ENCODE results near the gene UBIAD1.
A peak's percentile ranks its signal among the peaks of the same experiment; 100 is the strongest.

UBIAD1 gene

DNA sequence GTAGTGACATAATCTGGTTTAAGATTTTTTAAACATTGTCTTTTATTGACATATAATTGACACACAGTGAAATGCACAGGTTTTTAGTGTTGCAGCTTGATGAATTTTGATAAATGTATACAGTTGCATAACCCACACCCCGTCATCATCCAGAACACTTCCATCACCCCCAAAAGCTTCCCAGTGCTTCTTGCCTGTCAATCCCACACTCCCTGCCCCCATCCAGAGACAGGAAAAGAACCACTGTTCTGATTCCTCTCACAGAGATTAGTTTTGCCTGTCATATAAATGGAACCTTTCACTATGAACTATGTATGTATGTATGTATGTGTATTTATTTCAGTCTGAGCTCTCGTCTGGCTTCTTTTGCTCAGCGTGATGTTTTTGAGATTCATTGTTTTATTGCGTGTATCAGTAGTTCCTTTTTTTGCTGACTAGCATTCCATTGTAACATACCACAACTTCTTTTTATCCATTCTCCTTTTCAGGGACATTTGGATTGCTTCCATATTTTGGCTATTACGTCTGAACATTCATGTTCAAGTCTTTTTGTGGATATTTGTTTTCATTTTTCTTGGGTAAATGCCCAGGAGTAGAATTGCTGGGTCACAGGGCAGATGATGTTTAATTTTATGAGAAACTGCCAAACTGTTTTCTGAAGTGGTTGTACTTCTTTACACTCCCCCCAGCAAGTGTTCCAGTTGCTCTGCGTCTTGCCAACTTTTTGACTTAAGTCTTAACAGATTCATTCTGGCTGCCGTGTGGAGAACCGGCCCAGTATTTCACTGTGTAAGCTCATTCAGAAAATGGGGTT, 8.7 kb downstream of the UBIAD1 start:
- no peak overlapping the region for H3K4me3 ChIP-seq (ENCODE audit: low read depth in 1 of 2, low read length in 1 of 2)
- peaks cover 18 to 22% of the 10 kb centered on the region in 2 experiments for H3K4me1 ChIP-seq (ENCODE audit: control insufficient read depth in 1 of 2, insufficient read depth in 1 of 2, low read depth in 1 of 2, low read length in 1 of 2)
- H3K27ac ChIP-seq: peak overlapping the region; percentile 74
- TF ChIP-seq, protein P1, sequence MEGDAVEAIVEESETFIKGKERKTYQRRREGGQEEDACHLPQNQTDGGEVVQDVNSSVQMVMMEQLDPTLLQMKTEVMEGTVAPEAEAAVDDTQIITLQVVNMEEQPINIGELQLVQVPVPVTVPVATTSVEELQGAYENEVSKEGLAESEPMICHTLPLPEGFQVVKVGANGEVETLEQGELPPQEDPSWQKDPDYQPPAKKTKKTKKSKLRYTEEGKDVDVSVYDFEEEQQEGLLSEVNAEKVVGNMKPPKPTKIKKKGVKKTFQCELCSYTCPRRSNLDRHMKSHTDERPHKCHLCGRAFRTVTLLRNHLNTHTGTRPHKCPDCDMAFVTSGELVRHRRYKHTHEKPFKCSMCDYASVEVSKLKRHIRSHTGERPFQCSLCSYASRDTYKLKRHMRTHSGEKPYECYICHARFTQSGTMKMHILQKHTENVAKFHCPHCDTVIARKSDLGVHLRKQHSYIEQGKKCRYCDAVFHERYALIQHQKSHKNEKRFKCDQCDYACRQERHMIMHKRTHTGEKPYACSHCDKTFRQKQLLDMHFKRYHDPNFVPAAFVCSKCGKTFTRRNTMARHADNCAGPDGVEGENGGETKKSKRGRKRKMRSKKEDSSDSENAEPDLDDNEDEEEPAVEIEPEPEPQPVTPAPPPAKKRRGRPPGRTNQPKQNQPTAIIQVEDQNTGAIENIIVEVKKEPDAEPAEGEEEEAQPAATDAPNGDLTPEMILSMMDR (IDR thresholded peaks at IDR 0.05): no peak
- H3K36me3 ChIP-seq: peaks cover 16% of the 10 kb centered on the region
- H3K27me3 ChIP-seq: no peaks in the 10 kb centered on the region
- no peaks in the 10 kb centered on the region for H3K9me3 ChIP-seq

DNA sequence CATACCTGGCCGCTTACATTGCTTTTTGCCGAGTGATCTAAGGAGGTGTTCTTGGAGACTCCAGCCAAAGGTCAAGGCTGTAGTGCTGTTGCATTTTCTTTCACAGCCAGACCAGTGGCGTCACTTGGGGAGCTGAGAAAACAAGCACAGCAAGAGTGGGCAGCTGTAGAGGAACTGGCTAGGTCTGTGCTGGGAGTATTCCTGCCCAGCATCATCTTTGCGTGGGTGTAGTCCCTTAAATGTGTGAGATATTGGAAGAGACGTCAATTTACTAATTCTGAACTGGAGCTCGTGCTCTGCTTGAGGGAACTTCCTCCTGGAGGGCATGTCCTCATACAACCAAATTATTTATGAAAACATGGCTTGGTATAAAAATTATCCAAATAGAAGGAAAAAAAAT, 10.2 kb downstream of the UBIAD1 start:
- Histone ChIP-seq H3K27ac (no peak overlapping the region), H3K9me3 (no peaks in the 10 kb centered on the region), H3K4me1 (ENCODE audit: control insufficient read depth in 1 of 2, insufficient read depth in 1 of 2, low read depth in 1 of 2, low read length in 1 of 2) (peaks cover 18 to 22% of the 10 kb centered on the region in 2 experiments), H3K27me3 (no peaks in the 10 kb centered on the region), H3K36me3 (peaks cover 23% of the 10 kb centered on the region), H3K4me3 (ENCODE audit: low read depth in 1 of 2, low read length in 1 of 2) (no peak overlapping the region)
- TF ChIP-seq, protein P1 (IDR thresholded peaks at IDR 0.05): no peak

DNA sequence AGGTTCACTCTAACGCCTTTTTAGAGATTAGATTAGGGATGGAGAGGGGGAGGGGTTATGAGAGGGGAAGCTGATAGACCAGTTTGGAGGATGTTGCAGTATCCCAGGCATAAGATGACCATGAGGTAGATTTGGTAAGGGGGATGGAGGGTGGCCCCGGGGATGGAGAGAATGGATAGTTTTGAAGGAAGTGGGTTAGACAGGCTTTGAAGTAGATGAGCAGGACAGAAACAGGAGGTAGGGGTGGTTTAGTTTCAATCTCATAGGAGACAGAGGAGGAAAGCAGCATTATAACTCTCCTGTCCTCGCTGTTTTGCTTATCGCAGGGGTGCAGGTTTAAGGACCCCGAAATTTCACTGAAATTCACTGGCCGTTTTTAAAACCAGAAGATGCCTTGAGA, 11.8 kb downstream of the UBIAD1 start:
- H3K36me3 ChIP-seq: peaks cover 26% of the 10 kb centered on the region
- H3K4me1 ChIP-seq (ENCODE audit: control insufficient read depth in 1 of 2, insufficient read depth in 1 of 2, low read depth in 1 of 2, low read length in 1 of 2): peaks cover 18 to 22% of the 10 kb centered on the region in 2 experiments

DNA sequence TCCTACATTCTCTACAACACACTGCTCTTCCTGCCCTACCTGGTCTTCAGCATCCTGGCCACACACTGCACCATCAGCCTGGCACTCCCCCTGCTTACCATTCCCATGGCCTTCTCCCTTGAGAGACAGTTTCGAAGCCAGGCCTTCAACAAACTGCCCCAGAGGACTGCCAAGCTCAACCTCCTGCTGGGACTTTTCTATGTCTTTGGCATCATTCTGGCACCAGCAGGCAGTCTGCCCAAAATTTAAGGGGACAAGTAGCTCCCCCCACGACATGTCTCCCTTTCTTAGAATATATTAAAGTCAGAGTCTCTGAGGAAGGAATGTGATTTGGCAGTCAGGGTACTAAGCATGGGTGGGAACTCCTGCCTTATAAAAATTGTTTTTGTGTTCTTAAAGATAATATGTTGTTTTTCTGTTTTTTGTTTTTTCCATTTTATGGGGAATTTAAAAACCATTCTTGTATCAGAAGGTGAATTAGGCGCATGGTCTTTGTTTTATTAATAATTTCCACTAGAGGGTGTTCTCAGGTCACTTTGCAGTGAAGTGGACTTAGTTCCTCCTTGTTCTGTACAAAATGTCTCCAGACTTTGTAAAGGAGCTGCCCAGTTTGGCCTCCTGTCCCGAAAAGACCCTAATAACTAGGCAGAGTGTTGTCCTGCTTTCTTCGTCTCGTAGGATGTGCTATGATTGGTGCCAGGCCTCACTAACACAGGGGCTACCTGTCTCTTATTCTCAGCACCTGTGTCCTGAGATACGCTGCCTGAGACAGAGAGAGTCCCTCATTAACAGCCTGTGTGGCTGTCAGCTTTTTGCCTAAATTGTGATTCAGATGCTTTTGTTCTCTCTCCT, 13.1 kb downstream of the UBIAD1 start:
- Histone ChIP-seq H3K9me3 (no peaks in the 10 kb centered on the region), H3K36me3 (peaks cover 39% of the 10 kb centered on the region), H3K27me3 (no peaks in the 10 kb centered on the region), H3K4me1 (ENCODE audit: control insufficient read depth in 1 of 2, insufficient read depth in 1 of 2, low read depth in 1 of 2, low read length in 1 of 2) (peaks cover 9 to 10% of the 10 kb centered on the region in 2 experiments), H3K4me3 (ENCODE audit: low read depth in 1 of 2, low read length in 1 of 2) (no peak overlapping the region), H3K27ac (no peak overlapping the region)
- TF ChIP-seq, protein P1 (IDR thresholded peaks at IDR 0.05): no peak

More for the DNA sequence above, 11.8 kb downstream of the UBIAD1 start:
- Histone ChIP-seq H3K4me3 (ENCODE audit: low read depth in 1 of 2, low read length in 1 of 2) (no peak overlapping the region), H3K27ac (no peak overlapping the region), H3K9me3 (no peaks in the 10 kb centered on the region), H3K27me3 (no peaks in the 10 kb centered on the region)
- TF ChIP-seq, protein P1 (IDR thresholded peaks at IDR 0.05): no peak

GRCh38 chr1:11286735-11287410, 13.9 kb downstream of the UBIAD1 start:
- TF ChIP-seq, protein P1 (IDR thresholded peaks at IDR 0.05): no peak
- H3K36me3 ChIP-seq: peaks cover 39% of the 10 kb centered on the region
- H3K9me3 ChIP-seq: no peaks in the 10 kb centered on the region
- no peak overlapping the region for H3K4me3 ChIP-seq (ENCODE audit: low read depth in 1 of 2, low read length in 1 of 2)
- H3K27ac ChIP-seq: no peak overlapping the region
- H3K4me1 ChIP-seq (ENCODE audit: control insufficient read depth in 1 of 2, insufficient read depth in 1 of 2, low read depth in 1 of 2, low read length in 1 of 2): peaks cover 1 to 2% of the 10 kb centered on the region in 2 experiments
- H3K27me3 ChIP-seq: no peaks in the 10 kb centered on the region
